ENCODE measurements around the gene EXOSC2.

Gene EXOSC2

DNA sequence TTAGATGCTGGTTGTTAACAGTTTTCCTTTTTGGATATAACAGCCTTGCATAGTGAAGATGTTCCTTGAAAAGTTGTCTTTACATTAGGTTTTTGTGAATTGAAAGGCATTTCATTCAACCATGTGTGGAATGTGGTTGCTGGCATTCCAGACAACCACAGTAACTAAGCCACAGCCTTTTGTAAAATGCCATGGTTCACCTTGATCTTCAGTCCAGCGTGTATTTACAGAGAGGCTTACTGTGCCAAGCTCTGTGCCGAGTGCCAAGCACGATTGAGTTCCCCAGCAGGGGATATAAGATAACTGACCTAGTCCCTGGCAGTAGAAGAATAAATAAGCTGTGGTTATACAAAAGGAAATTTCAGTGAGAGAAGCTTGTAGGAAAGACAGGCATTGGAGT is 4.9 kb downstream of the EXOSC2 start:
- no peak for DNase-seq

DNA sequence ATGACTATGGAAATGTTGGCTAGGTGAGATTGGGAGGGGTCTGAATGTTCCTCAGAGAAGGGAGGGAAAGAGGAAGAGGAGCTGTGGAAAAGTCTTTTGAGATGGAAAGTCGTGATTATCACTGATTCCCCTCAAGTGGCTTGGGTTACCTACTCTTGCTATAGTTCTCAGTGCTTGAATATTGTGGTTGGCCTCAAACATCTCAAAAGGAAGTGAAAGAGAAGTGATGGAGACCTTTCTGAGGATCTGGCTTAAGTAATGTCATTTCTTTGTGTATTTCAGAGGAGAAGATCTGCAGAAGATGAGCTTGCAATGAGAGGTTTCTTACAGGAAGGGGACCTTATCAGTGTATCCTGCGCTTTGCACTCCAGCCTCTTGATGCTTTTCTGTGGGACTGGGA is 5.5 kb downstream of the EXOSC2 start:
- DNase-seq = no peak

DNA sequence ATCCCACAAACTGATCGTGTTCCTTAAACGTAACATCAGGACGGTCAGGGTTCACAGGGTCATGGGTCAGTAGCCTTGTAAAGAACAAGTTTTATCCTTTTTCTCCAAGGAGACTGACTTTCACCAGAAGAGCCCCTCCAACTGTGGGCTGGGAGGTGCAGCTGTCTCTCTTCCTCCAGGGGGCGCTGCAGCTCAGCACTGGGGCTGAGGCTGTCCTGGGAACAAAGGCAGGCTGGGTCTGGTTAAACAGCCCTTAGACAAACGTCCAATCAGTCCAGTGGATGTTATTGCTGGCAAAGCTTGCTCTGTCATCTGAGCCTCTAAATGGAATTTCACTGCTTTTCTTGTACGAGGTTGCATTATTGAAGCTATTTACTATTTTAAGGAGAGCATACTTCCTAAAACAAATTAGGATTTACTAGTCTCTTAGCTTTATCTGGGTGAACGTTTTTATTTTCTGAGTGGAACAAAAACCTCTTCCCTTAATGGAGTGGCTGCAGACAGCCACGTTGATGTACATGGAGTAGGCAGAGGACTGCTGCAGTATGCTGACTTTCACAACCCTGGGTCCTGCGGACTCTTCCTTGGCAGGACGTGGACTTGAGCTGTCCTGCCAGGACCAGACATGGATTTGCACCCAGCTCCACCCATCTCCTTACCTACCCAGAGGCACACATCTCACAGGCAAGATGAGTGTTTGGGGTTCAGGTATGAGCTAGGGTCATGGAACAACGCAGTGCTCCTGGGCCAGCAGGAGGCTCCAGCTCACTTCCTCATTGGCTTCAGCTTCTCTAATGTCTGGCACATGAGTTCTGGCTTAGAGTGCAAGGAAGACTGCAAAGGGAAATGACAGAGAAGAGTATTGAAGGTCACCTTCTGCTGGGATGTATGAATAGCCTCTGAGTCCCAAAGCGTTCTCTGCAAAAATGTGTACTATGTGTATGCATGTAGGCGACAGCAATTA is 7.8 kb downstream of the EXOSC2 start:
- peak; percentile 74 for DNase-seq

DNA sequence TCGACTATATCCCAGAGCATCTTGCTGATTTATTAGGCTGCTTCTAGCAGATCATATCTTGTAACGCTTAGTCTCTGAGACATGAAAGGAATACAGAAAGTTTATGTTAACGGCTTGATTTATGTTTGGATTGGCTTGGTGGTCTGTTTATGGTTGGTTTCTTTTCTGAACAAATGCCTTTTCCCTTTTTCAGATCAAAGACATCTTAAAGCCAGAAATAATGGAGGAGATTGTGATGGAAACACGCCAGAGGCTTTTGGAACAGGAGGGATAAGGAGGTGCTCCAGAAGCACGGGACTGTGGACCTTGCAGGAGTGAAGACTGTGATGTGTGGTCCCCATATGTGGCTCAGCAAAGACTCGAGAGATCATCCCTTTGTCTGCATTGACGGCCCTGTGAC is 9.9 kb downstream of the EXOSC2 start:
- no peak for DNase-seq

DNA sequence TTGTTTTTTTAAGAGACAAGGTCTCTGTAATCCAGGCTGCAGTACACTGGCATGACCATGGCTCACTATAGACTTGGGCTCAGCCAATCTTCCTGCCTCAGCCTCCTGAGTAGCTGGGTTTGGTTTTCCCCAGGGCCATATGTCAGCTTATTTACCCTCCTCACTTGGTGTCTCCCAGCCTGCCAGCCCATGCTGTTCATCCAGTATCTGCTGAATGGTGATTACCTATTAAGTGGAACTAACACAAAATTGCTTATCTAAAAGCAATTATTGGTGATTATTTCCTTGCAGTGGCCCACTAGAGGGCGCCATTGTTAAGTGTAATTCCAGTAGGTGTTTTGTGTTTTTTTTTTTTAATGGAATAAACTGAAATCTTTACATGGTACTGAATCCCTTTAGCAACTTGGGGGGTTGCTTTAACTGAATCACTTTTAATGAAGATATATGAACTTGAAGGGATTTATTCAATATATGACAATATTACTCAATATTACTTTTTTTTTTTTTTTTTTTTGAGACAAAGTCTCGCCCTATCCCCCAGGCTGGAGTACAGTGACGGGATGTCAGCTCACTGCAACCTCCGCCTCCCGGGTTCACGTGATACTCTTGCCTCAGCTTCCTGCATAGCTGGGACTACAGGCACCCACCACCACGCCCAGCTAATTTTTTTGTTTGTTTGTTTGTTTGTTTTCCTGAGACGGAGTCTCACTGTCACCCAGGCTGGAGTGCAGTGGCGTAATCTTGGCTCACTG is 13.8 kb downstream of the EXOSC2 start:
- DNase-seq = peak; percentile 69

DNA sequence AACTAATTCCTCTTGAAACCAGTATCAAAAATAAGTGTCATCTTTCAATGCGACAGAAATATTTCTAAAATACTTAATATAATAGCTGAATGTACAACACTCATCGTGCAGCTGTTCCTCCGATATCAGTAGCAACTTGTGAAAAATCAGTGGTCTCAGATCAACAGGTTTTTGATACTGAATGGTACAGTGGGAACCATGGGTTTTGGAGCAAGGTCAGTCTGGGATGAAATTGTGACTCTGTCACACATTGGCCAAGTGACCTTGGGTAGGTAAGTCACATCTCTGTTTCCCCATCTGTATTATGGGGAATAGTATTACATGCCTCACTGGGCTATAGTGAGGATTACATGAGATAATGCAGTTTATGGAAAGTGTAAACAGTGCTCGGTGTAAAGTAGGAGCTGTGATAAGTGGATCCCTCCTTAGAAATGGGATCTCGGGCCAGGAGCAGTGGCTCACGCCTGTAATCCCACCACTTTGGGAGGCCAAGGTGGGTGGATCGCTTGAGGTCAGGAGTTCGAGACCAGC is 17.3 kb downstream of the EXOSC2 start:
- no peak for DNase-seq

DNA sequence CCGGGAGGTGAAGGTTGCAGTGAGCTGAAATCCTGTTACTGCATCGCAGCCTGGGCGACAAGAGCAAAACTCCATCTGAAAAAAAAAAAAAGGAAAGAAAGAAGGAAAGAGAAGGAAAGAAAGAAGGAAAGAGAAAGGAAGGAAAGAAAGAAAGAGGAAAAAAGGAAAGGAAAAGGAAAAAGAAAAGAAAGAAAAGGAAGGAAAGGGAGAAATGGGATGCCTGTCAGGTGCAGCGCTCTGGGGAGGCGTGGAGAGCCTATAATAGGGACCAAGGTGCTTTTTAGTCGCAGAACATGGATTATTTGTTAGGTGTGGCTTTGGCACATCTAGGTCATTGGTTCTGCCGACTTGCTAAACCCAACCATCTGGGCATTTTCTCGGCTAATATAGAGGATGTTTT is 17.9 kb downstream of the EXOSC2 start:
- DNase-seq = no peak

DNA sequence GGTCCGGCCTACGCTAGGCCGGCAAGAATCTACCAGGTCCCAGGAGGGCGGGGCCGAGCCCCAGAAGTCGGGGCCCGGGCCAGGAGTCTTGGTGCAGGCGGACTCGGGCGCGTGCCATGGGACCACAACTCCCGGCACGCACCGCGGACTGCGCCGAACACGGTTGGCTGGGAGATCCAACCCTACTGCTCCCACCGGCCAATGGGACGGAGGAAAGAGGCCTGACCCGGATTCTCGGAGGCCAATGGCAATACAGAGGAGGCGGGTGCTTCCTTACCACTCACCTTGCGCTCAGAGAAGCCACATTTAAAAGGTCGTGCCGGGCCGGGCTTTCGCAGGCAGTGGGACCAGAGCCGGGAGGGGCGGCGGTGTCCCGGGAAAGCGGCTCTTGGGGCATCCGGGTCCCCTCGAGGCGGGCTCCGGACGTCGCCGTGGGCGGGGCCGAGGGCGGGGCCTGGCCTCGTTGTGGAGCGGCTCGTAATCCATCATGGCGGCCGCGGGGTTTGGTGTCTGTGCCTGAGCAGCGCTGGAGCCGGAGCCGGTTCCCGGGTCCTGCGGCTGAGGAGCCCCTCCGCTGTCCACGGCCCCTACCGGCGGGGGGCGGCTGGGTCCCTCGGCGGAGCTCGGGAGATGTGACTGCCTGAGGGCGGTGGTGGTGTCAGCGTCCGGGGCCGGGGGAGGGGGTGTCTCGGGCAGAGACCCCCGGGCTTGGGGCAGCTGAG is 19.1 kb downstream of the EXOSC2 start:
- peak; percentile 93 for DNase-seq

DNA sequence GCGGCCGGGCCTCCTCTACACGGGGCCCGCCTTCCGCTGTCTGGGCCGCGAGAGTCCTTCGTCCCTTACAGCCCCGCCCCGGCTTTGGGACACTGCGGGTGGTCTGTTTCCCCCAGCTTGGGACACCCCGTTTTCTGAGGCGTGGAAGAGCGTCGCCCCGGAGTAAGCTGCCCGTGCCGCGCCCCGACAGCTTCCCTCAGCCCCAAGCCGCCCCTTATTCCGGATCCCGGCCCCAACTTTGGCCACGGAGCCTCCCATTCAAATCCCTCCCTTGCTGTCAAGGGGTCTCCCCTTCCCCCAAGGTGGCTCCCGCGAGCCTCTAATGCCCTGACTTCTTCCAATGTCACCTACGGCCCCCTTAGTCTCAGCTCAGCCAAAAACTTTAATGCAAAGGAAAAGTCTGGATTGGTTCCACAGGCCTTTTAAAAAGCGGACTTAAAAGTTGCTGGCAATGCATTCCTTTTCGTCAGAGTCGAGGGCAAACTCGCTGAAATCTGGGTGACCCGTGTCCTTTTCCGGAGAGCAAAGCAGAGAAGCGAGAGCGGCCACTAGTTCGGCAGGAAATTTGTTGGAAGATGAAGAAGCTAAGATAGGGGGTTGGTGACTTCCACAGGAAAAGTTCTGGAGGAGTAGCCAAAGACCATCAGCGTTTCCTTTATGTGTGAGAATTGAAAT is 19.8 kb downstream of the EXOSC2 start:
- no peak for DNase-seq

DNA sequence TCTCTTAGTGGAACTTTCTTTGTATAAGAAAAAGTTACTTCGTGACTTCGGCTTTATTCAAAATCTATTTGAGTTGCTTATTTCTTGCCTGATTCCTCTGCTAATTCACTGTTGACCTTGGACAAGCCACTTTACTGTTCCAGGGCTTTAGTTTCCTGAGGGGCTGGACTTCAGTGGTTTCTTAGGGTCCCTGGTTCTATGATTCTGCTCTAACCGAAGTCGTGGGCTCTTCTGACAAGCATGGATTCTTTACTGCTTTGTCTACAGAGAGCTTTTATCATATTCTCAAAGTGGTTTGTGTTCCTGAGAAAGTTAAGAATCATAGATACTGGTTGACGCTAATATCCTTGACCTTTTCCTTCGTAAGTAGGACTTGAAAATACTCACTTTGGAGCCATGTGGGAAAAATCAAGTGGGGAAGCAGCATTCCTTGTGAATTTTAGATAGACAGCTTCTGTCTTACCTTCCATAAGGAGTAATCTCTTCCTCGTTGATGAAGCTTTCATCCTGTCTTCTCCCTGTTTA is 21.1 kb downstream of the EXOSC2 start:
- DNase-seq = no peak

DNA sequence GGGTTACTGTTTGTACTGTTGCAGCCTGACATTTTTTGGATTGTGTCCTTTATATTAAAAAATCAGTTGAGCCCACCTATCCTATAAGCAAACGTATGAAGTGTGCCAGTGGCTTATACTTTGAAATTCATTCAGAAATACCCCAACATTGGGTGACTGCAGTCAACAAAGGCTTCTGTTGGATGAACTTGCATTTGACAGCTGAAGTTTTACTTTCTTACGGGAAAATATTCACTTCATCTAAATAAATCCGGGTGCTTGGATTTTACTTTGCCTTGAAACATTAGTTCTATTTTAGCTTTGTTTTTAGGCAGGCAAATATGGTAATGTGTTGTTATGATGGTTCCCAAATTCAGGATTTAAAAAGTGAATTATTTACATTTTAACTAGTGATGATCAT is 21.7 kb downstream of the EXOSC2 start:
- no peak for DNase-seq

DNA sequence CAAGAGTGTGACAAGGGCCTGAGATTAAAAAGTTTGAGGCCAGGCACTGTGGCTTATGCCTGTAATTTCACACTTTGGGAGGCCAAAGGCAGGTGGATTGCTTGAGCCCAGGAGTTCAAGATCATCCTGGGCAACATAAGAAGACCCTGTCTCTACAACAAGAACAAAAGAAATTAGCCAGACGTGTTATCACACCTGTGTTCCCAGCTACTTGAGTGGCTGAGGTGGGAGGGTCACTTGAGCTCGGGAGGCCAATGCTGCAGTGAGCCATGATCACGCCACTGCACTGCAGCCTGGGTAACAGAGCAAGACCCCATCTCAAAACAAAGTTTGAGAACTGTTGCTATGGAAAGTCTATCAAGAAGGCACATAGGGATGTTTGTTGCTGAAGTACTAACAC is 25.0 kb downstream of the EXOSC2 start:
- no peak for DNase-seq

DNA sequence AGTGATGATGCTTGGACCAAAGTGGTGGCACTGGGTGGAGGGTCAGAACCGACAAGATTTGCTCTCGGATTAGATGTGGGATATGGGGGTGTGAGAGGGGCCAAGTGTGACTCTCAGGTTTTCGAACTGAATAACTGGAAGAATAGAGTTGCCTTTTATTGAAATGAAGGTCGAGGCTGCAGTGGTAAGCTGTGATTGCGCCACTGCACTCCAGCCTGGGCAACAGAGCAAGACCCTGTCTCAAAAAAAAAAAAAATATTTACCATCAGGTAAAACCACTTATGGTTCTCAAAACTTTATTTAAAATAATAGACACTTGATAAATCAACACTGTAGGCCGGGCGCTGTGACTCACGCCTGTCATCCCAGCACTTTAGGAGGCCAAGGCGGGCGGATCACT is 27.2 kb downstream of the EXOSC2 start:
- no peak for DNase-seq

DNA sequence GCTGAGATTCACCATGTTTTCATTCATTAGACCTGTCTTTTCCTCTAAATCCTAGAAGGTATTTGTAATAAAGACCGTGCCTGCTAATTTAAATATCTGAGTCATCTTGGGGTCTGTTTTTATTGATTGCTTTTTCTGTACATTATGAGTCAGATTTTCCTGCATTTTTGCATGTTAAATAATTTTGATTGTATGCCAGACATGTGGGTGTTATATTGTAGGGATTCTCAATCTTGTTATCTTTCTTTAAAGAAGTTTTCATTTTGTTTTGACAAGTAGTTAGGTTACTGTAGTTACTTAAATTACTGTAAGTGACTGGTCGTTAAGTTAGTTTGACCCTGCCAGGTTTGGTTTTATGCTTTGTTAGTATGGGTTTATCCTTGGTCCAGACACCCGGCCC is 35.1 kb downstream of the EXOSC2 start:
- DNase-seq = no peak

DNA sequence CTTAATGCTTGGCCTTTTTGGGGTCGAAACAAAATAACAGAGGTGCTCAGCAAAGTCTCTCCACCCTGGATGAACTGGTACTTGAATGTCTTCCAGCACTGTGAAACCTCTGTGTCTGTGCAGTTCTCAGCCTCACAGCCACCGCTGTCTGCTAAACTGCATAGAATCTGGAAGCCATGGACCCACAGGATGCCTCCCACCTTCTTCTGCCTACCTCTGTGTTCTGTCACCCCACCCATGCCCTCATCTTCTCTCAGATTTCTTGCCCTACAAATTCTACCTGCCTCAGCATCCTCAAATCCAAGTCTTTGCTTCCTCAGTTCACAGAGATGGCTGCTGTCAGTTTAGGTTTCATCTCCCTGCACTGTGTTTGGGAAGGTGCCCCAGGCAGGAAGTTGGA is 35.6 kb downstream of the EXOSC2 start:
- DNase-seq = no peak

DNA sequence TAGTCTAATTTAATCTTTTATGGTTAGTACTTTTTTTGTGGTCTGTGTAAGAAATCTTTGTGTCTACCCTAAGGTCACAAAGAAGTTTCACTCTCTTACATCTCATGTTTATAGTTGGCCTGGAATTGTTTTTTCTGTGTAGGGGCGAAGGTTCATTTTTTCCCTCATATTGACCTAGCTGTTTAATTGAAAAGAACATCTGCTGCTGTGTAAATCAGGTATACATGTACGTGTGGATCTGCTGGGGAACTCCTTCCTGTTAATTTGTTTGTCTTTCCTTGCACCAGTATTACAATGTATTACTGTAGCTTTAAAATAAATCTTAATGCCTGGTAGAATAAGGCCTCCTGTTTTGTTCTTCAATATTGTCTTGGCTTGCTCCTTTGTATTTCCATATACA is 37.8 kb downstream of the EXOSC2 start:
- no peak for DNase-seq

DNA sequence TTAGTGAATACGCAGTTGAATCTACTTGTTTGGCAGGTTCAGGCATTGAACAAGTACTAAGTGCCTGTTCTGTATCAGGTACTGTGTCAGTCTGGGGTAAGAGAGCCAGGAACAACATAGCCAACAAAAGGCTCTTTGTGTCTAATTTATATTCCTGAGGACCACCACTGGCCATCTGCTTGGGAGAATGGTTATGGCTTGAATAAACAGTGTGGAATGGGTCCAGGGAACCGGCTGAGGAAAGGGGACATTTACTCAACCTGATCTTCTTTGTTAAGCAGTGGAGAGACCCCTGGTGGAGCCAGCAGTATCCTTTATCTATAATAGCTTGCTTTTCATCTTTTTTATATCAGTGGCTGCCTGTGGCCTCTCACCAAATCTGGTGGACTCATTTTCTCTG is 38.6 kb downstream of the EXOSC2 start:
- DNase-seq = no peak

DNA sequence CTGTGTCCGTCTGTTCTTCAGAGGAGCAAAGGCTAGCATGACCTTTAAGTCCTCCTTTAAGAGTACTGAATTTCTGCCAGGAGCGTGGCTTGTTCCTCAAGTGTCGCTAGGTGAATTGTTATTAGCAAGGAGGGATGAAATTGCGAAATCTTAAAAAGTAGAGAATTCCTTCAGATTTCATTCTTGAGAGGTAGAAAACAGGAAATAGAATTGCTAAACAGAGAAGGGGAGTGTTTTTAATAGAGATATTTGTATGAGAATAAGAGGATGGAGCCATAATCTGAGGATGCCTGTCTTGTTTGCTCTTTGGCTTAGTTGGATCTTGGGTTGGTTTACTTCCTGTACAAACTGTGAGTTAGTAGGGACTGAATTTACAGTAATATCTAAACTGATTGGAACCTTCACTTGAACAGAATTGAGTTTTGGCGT is 39.2 kb downstream of the EXOSC2 start:
- DNase-seq = no peak

DNA sequence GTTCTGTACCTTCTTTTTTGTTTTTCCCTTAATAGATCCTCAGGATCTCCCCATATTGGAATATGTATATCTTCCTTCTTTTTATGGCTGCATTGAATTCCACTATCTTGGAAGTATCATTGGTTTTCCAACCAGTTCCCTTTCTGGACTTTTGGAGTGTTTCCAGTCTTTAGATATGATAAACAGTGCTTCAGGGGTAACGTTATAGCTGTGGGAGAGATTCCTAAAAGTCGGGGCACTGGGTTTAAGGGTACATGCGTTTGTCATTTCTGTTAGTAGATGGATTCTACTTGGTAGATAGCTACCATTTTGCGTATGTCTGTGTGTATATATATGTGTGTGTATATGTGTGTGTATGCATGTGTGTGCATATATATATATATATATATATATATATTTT is 42.0 kb downstream of the EXOSC2 start:
- DNase-seq = no peak

DNA sequence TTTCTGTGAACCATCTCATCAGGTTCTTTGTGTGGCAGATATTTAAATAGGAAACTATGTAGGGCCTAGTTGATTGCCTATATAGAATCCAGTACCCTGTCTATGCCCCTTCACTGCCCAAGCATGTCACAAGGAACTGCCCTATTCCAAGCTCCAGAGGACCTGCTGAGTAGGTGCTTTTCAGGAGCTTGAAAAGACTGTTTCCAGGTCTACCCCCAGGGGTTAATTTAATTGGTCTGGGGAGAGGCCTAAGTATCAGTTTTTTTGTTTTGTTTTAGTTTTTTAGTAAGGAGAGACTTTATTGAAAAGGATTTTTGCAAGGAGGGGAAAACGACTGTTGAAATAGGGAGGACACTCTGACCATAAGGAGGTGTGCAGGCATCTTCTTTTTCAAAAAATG is 43.3 kb downstream of the EXOSC2 start:
- no peak for DNase-seq

DNA sequence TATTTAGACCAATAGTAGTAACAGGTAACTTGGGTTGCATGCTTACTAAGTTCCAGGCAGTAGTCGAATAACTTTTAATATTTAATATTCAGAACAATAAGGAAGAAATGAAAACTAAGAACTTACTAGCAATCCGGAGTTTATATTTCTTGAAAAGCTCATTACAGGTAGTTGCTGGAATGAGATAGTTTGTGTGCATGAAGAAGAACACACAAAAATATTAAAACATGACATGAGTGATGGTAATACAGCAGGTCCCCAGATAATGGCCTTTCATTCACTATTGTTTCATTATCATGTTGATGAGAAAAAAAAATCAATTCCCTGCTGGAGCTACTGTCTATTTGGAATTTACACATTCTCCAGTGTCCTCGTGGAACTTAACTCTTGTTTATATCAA is 44.7 kb downstream of the EXOSC2 start:
- DNase-seq = no peak

DNA sequence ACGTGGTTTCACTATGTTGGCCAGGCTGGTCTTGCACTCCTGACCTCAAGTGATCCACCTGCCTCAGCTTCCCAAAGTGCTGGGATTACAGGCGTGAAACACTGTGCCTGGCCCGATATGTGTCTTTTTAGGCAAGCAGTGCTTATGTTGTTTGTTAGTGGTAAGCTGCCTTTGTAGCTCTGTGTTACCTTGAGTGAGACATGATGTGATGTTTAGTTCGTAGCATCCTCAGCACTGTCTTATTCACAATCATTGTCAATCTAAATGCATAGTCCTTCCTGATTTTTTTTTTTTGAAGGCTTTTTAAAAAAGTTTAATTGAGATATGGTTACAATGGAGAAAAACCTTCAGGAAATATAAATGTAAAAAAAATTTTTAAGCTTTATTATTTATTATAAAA is 45.5 kb downstream of the EXOSC2 start:
- no peak for DNase-seq
